Activated CD8-positive, alpha-beta memory T cell treated with anti-CD3 and anti-CD28 coated beads, Interleukin-2, amount 50 U/mL, for 1 hour (primary cell): ENCODE data around the gene CDKL5.
"Not testable (repeated sequence)": the region's sequence is repeated elsewhere in the genome, so short reads cannot be mapped to it uniquely, and the experiment has no call there.

ENCODE experiments used
- DNase-seq: peaks from one replicate; pipeline ENCODE4 v3.0.0-alpha.2; 2020; ENCODE audit errors: extremely low read depth

The CDKL5 gene

GRCh38 chrX:18425199-18426003, at the start of gene CDKL5:
TSS of gene CDKL5 (plus strand) at chrX:18425608. CDS start at chrX:18507097, 81,489 bp downstream.
- DNase-seq: peak; percentile 96

GRCh38 chrX:18377796-18378195, 47.6 kb upstream of the CDKL5 start:
- DNase-seq: no peak

GRCh38 chrX:18389966-18390365, 35.4 kb upstream of the CDKL5 start:
- DNase-seq: no peak

GRCh38 chrX:18390941-18391538, 34.4 kb upstream of the CDKL5 start:
- DNase-seq: peak; percentile 38

GRCh38 chrX:18394477-18394876, 30.9 kb upstream of the CDKL5 start:
- no peak for DNase-seq

DNA sequence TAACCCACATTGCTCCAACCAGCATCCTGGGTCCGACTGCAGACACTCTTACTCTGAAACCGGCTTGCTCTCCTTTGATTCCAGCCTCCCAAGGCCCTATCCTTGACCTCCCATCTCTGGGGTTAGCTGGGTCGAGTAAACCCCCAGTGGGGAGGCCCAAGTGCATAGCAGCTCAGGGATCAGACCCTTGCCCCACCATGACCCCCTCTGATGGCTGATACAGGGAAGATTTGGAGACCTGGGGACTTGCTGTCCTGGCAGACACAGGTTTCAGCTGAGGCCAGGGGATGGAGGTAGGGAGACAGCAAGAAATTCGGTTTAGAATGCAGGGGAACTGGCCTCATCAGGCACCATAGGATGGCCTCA, 23.6 kb upstream of the CDKL5 start:
- no peak for DNase-seq

GRCh38 chrX:18406531-18407266, 18.7 kb upstream of the CDKL5 start:
- DNase-seq: no peak

DNA sequence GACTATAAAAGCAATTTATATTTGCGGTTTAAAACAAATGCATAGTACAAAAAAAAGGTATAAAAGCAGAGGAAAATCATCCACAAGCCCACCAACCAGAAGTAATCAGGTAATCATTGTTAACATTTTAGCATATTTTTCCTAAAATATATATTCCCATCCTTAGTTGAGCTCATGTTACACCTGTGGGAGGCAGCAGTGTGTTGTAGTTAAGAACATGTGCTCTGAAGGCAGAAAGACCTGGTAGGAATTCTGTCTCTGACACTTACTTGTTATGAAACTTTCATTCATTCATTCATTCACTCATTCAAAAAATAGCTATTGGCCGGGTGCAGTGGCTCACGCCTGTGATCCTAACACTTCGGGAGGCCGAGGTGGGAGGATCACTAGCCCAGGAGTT, 15.4 kb upstream of the CDKL5 start:
- DNase-seq: no peak

GRCh38 chrX:18415386-18415785, 10.0 kb upstream of the CDKL5 start:
- DNase-seq: no peak

GRCh38 chrX:18422325-18422724, 3.1 kb upstream of the CDKL5 start:
- no peak for DNase-seq

- no peak for DNase-seq
Observed at GRCh38 chrX:18422886-18423285, 2.5 kb upstream of the CDKL5 start.

- no peak for DNase-seq
Observed at GRCh38 chrX:18424482-18425198, 768 bp upstream of the CDKL5 start.

GRCh38 chrX:18426004-18426320, 554 bp downstream of the CDKL5 start:
- no peak for DNase-seq

DNA sequence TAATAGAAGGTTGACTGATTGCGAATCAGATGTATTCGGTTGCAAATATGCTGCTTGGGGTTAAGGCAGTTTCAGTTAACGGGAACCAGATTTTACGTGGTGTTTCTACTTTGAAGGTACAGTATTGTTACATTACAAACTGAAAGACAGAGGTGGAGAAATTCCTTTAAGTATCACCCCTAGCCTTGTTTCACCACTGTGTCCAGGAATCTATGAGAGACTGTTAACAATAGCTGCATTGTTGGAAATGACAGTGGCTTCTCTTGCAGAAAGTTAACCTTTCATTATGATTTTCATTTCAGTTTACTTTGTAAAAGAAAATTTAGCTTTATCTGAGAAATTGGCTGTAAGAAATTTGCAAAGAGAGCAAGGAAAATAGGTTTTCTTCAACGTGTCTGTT, 2.6 kb downstream of the CDKL5 start:
- no peak for DNase-seq

DNA sequence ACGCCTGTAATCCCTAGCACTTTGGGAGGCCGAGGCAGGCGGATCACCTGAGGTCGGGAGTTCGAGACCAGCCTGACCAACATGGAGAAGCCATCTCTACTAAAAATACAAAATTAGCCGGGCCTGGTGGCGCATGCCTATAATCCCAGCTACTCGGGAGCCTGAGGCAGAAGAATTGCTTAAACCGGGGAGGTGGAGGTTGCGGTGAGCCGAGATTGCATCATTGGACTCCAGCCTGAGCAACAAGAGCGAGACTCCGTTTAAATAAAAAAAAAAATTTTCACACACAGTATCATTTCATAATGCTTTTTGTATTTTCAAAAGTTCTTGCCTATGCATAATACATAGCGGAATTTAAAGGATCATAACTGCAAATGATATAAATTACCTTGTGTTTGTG, 7.9 kb downstream of the CDKL5 start:
- not testable (repeated sequence) for DNase-seq

- DNase-seq: no peak
Observed at GRCh38 chrX:18434896-18435295, 9.5 kb downstream of the CDKL5 start.

DNA sequence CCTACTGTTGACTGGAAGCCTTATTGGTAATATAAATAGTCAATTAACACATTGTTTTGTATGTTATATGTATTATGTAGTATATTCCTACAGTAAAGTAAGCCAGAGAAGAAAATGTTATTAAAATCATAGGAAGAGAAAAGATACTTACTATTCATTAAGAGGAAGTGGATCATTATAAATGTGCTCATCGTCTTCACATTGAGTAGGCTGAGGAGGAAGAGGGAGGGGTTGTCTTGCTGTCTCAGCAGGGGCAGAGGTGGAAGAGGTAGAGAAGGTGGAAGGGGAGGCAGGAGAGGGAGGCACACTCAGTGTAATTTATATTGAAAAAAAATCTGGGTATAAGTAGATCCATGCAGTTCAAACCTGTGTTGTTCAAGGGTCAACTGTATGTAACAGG, 10.6 kb downstream of the CDKL5 start:
- no peak for DNase-seq

GRCh38 chrX:18440835-18441234, 15.4 kb downstream of the CDKL5 start:
- DNase-seq: no peak

DNA sequence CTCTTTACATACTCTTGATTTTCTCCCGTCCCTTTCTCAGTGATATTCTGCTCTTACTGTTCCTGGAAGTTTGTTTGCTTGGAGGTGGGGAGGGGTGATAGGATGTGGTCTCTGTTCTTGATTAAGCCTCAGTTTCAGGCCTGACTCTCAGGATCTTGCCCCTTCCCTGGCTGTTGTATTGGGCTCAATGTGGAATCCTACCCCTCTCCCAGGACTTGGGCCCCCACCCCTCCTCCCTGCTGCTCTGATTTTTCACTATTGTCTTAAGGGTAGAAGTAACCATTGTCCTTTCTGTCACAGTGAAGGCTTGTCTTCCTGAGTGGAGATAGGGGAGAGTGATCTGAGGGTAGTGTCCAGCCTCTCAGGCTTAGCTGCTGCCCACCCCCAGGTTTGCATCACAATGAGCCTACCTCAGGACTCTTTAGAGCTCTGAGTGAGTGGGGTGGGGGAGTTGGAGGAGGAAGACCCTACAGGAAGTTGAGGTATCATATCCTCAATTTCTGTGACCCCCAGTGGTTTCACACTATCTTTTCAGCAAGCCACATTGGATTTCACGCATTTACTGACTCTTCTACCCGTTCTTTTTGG, 16.5 kb downstream of the CDKL5 start:
- DNase-seq: no peak

GRCh38 chrX:18448416-18448815, 23.0 kb downstream of the CDKL5 start:
- DNase-seq: no peak

DNA sequence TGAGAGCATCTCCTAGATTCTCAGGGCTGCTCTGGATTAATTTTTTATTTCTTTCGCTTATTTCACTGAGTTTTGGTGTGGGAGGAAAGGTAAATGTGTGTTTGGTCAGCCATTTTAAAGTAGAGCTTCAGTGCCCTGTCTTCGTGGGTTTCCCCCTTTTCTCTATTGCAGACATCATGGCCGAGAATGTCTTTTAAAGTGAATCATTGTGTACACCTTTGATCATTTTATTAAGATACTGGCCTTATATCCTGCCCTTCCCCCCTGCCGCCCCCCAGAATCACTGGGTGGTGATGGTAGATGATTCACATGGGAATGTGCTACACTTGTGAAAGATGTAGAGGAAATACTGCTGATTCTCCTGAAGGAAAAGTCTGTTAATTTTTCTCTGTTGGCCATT, 23.8 kb downstream of the CDKL5 start:
- no peak for DNase-seq

GRCh38 chrX:18455384-18455783, 30.0 kb downstream of the CDKL5 start:
- DNase-seq: no peak
